Measurements from ENCODE around the gene NRXN3.

The NRXN3 gene

DNA sequence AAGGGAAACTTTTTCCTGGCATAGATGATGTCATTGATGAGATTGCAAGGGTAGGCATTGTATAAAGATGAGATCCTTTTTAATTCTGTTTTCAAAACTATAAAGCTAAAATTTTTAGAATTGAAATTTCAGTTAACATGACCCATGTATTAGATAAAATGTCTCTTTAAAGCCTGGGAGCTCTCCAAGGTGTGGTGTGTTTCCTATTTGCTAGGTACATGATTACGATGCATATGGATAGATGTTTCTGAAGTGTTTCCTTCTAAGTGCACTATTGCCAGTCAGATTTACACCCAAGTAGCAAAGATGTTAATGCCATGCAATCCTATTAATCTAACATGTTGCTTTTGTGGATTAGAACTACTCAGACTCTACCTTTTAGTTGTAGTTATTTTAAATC, 1206.4 kb downstream of the NRXN3 start:
- no peak for DNase-seq (ENCODE audit: low spot score)
- TF ChIP-seq, protein P1, sequence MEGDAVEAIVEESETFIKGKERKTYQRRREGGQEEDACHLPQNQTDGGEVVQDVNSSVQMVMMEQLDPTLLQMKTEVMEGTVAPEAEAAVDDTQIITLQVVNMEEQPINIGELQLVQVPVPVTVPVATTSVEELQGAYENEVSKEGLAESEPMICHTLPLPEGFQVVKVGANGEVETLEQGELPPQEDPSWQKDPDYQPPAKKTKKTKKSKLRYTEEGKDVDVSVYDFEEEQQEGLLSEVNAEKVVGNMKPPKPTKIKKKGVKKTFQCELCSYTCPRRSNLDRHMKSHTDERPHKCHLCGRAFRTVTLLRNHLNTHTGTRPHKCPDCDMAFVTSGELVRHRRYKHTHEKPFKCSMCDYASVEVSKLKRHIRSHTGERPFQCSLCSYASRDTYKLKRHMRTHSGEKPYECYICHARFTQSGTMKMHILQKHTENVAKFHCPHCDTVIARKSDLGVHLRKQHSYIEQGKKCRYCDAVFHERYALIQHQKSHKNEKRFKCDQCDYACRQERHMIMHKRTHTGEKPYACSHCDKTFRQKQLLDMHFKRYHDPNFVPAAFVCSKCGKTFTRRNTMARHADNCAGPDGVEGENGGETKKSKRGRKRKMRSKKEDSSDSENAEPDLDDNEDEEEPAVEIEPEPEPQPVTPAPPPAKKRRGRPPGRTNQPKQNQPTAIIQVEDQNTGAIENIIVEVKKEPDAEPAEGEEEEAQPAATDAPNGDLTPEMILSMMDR (IDR thresholded peaks at IDR 0.05; ENCODE audit: extremely low read depth, missing control alignments): no peak

DNA sequence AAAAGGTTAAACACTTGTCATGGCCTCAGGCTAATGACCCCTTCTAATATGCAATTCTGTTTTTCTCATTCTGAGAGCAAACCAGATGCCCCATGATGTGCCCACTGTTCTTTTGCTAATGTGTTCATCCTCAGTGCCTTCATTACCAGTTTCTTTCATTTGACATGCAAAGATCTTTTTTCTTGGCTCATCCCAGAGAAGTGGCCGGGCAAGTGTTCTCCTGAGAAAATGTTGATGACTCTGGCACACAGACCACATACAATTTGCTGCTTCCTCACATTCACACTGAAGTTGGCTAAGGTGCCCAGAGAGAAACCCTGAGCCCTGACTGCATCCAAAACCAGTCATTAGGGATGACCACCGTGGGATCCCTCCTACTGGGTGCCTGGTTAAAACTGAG, 1207.8 kb downstream of the NRXN3 start:
- TF ChIP-seq, protein P1 (IDR thresholded peaks at IDR 0.05; ENCODE audit: extremely low read depth, missing control alignments): no peak
- DNase-seq (ENCODE audit: low spot score): no peak

GRCh38 chr14:79379266-79379665, 1209.1 kb downstream of the NRXN3 start:
- TF ChIP-seq, protein P1 (IDR thresholded peaks at IDR 0.05; ENCODE audit: extremely low read depth, missing control alignments): no peak

DNA sequence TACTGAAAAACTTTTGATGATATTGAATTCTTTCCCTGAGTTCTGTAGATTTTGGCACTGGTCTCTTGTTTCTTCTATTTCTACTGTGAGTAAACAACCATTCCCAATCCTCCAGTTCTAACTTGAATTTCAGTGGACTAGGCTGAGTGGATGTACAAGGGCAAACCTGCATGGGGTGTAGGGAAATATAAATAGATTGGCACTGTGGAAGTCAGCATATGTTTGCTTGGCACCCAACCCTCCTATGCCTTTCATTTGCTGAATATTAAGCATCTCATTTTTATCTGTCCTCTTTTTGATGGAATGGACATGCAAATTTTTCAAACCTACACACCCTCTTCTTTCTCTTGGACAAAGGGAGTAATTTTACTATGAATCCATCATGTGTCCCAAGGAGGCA, 1212.9 kb downstream of the NRXN3 start:
- TF ChIP-seq, protein P1 (IDR thresholded peaks at IDR 0.05; ENCODE audit: extremely low read depth, missing control alignments): no peak
- DNase-seq (ENCODE audit: low spot score): no peak

More at GRCh38 chr14:79379266-79379665, 1209.1 kb downstream of the NRXN3 start:
- no peak for DNase-seq (ENCODE audit: low spot score)

DNA sequence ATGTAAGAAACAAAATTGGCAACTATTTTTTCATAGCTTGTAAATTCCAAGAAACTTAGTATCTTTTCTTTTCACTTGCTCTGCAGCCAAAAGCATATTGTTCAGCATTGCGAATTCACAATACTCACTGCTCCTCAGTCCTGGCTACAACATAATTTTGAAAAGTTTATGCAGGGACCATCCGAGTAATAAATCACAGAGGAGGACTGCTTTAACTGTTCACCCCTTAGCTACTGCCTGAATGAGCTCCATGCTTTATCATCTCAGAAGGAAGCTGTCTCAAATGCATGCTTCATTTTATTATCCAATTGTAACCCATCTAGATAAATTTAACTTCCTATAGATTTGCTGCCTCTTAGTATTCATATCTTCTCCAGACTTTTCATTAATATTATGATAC, 1213.3 kb downstream of the NRXN3 start:
- DNase-seq (ENCODE audit: low spot score): no peak
- TF ChIP-seq, protein P1 (IDR thresholded peaks at IDR 0.05; ENCODE audit: extremely low read depth, missing control alignments): no peak

- TF ChIP-seq, protein P1 (IDR thresholded peaks at IDR 0.05; ENCODE audit: extremely low read depth, missing control alignments): no peak
- DNase-seq (ENCODE audit: low spot score): no peak
Measured at GRCh38 chr14:79395061-79395460, 1224.9 kb downstream of the NRXN3 start.

GRCh38 chr14:79404874-79405511, 1234.8 kb downstream of the NRXN3 start:
- DNase-seq (ENCODE audit: low spot score): no peak
- TF ChIP-seq, protein P1 (IDR thresholded peaks at IDR 0.05; ENCODE audit: extremely low read depth, missing control alignments): no peak

Measured in GM20000 (cell line).